Stimulated activated CD8-positive, alpha-beta memory T cell treated with anti-CD3 and anti-CD28 coated beads, Interleukin-12 subunit alpha, Interleukin-12 subunit beta, amount 100 ng/mL, for 4 hours (primary cell): ENCODE data around the gene HUNK.

Source experiments
- DNase-seq: peaks from one replicate; pipeline ENCODE4 v3.0.0-alpha.2; 2020; ENCODE audit warnings: low read depth

HUNK gene

GRCh38 chr21:31961027-31961426, 88.2 kb downstream of the HUNK start:
- no peak for DNase-seq

DNA sequence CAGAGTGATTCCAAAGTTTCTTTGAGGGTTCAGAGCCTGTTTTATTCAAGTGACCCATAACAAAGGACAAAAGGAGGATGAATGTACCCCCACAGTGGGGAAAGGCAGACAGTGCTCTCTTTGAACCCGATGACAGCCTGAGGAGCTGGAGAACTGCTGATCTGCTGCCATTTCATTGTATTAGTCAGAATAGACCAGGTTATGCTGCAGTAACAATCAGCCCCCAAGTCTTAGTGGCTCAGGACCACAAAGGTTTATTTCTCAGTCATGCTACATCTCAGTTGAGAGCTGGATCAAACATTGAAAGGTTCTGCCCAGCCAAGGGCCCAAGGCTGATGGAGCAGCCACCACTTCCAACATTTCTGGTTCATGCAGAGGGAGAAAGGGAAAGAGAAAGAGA, 88.9 kb downstream of the HUNK start:
- DNase-seq: no peak

DNA sequence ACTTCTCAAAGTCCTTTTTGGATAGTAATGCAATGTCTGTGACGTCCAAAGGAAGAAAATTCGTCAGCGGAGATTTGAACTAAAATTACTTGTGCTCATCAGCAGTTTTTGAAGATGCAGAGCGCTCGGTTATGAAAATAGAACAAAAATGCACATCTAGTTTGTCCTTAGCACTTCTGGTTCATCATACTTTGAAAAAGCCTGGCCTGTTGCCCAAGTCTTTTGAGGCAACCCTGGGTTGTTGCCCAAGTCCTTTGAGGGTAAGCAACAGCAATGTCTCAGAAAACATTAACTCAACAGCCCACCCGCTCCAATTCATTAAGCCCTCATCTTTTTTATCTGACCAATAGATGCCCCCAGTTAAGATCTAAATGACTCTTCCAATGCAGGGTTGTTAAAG, 91.9 kb downstream of the HUNK start:
- DNase-seq: no peak

DNA sequence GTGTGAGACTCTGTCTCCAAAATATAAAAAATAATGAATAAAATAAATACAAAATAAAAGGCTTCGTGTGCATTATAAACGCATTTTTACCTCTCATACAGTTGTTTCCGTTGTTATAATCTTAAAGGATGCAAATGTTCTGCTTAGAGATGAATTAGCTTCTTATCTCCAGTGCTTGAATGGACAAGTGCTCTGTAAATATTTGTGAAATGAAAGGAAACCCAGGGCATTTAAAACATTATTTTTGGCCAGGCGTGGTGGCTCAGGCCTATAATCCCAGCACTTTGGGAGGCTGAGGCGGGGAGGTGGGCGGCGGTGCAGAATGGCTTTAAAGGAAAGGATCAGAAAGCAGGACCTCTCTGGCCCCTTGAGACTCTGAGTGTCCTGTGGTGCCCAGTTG, 94.5 kb downstream of the HUNK start:
- DNase-seq: no peak

GRCh38 chr21:31972622-31973021, 99.8 kb downstream of the HUNK start:
- no peak for DNase-seq

- DNase-seq: no peak
Measured at GRCh38 chr21:31973402-31973944, 100.7 kb downstream of the HUNK start.

DNA sequence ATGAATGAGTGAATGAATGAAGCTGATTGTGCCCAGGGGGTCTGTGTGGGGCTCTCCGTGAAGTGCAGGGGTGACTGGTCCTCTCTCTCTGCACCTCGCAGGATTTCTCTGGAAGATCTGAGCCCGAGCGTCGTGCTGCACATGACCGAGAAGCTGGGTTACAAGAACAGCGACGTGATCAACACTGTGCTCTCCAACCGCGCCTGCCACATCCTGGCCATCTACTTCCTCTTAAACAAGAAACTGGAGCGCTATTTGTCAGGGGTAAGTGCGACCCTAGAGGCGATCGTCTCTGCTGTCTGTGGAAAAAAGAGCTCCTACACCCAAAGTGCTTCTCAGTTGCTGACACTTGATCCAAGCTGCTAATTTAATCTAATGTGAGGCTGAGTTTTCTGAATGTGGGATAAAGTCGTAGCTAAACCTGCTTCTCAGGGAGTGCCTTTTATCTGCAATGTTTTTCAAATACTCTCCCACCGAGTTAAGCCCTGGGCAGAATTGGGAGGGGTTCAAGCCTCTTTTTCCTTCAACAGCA, 101.7 kb downstream of the HUNK start:
- DNase-seq: no peak

DNA sequence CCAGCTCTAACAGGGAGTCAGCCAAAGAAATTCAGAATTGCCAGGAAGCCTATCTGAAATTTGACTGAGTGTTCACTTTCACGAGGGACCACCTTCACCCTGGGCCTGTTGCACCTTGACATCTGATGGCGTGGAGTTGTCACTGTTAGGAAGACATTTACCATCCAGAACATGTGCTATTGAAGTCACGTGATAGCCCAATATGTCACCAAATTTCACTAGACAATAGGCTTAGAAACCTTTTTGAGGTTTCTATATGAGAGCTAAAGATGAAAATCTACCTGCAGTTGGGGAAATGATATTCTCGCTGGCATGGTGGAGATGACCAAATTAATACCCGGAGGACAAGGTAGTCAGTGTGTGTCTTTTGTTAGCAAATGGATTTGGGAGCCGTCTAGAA, 102.7 kb downstream of the HUNK start:
- no peak for DNase-seq

DNA sequence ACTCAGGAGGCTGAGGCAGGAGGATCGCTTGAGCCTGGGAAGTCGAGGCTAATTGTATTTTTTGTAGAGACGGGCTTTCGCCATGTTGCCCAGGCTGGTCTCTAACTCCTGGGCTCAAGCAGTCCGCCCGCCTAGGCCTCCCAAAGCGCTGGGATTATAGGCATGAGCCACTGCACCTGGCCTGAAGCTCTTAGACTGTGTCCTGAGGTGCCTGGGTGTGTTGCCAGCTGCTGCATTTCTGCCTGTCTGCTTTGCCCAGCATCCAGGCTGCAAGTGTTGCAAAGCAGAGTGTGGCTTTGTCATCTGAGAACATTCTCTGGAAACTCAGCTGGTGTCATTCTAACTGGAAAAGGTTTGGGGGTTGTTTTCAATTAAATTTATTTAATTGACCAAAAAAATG, 105.0 kb downstream of the HUNK start:
- DNase-seq: no peak

GRCh38 chr21:31983120-31983519, 110.3 kb downstream of the HUNK start:
- no peak for DNase-seq

- DNase-seq: no peak
Measured at GRCh38 chr21:31983554-31983953, 110.7 kb downstream of the HUNK start.

DNA sequence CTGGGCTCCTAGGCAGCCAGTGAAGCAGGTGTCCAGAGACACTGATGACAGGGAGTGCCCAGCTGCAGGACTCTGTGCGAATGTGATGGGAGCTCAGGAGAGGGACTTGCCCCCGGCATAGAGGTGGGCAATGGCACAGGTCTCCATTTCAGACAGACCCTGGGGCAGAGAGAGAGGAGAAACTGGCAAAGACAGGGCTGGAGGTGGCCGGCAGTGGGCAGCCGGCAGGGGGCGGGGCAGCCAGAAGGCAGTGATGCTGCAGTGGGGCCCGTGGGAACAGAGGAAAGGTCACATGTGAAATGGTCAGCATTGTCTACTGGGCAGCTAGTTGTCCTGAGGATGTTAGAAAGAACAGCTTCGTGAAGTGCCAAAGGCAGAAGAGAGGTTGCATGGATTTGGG, 112.6 kb downstream of the HUNK start:
- DNase-seq: no peak

DNA sequence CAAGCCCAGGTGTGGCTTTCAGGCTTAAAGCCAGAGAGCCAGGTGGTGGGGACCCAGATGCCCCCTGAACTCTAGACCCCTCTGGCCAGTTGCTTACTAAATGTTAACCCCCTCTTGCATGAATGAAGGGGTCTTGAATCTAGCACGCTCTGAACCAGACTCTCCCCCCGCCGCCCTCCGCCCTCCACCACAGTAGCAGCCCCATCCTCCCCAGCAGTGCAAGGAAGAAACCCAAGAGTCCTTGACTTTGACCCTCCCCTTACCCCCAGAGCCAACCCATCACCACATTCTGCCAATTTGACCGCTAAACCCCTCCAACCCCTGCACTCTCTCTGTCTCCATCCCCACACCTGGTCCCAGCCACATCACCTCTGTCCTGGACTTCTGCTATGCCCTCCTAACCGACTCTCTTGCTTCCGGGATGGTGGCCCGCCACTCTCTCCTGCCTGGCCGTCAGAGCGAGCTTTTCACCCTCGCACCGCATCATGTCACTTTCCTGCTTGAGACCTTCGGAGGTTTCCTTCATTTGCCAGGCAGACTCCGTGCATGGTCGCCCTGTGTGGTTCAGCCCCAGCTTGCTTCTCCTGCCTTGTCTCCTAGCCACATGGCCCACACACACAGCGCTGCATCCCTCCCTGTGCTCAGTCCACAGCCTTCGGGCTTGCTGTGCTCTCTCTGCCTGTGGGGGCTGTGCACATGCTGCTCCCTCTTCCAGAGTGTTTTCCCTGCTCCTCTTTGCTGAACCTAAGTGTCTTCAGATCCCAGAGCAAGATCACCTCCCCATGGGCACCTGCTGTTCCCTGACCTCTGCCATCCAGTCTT, 113.4 kb downstream of the HUNK start:
- no peak for DNase-seq

DNA sequence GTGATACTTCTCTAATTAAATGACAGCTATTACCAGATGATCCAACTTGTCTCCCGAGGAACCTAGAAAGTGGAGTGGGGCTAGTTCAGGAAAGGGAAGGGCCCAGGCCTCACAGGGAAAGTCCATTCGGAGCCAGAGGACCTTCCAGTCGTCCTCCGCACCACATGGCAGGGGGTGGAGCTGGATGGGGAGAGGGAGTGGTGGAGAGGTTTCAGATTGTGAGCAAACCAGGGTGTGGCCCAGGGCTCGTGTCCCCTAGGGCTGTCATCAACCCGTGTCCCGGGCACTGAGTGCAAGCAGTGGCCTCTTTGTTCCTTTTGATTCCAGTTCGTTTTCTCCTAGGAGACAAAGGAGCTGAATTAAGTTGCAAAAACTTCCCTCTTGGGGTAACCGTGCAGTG, 114.9 kb downstream of the HUNK start:
- no peak for DNase-seq

DNA sequence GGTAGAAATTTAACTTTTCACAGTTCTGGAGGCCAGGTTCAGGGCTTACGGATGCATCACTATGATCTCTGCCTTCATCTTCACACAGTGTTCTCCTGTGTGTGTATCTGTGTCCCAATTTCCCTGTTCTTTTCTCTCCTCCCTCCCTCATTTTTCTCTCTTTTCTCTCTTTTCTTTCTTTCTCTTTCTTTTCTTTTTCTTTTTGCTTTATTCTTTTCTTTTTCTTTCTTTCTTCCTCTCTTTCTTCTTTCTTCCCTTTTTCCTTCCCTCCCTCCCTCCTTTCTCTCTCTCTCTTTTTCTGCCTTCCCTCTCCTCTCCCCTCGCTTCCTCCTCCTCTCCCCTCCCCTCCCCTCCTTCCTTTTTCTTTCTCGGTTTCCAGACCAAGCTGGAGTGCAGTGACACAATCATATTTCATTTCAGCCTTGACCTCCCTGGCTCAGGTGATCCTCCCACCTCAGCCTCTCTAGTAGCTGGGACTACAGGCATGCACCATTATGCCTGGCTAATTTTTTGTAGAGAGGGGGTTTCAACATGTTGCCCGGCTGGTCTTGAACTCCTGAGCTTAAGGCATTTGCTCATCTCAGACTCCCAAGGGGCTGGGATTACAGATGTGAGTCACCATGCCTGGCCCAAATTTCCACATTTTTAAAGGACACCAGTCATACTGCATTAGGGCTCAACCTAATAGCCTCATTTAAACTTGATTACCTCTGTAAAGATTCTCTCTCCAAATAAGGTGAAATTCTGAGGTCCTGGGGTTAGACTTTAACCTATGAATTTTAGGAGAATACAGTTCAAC, 115.9 kb downstream of the HUNK start:
- DNase-seq: no peak

GRCh38 chr21:31991356-31992331, 118.8 kb downstream of the HUNK start:
- no peak for DNase-seq

GRCh38 chr21:31992391-31992790, 119.6 kb downstream of the HUNK start:
- DNase-seq: no peak

- DNase-seq: no peak
Measured at GRCh38 chr21:31993826-31994825, 121.3 kb downstream of the HUNK start.

DNA sequence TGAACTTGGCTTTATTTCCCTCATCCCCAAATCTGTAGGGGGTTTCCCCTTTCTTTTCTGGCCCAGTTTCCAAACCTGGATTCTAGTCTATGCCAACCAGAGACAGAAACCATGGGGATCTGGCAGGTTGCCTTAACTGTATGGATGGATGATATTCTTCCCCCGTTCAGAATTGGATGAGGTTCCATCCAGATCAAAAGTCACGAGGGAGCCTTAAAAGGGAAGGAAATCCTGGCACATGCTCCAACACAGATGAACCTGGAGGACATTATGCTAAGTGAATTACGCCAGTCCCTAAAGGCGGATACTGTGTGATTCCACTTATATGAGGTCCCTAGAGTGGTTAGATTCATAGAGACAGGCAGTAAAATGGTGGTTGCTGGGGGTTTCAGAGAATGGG, 124.4 kb downstream of the HUNK start:
- no peak for DNase-seq

- no peak for DNase-seq
Measured at GRCh38 chr21:31999810-32000468, 127.1 kb downstream of the HUNK start.
